NT2/D1 (cell line): ENCODE measurements around the gene SLC44A3.

Experiments used
- YY1 ChIP-seq: IDR thresholded peaks from 2 replicates; pipeline ENCODE4 v1.6.1; 2011; ENCODE audit not compliant: insufficient read length, insufficient read depth
- ZNF274 ChIP-seq: IDR thresholded peaks from 2 replicates; pipeline ENCODE4 v1.6.1; 2011; ENCODE audit warnings: mild to moderate bottlenecking, low read depth, low read length

DNA sequence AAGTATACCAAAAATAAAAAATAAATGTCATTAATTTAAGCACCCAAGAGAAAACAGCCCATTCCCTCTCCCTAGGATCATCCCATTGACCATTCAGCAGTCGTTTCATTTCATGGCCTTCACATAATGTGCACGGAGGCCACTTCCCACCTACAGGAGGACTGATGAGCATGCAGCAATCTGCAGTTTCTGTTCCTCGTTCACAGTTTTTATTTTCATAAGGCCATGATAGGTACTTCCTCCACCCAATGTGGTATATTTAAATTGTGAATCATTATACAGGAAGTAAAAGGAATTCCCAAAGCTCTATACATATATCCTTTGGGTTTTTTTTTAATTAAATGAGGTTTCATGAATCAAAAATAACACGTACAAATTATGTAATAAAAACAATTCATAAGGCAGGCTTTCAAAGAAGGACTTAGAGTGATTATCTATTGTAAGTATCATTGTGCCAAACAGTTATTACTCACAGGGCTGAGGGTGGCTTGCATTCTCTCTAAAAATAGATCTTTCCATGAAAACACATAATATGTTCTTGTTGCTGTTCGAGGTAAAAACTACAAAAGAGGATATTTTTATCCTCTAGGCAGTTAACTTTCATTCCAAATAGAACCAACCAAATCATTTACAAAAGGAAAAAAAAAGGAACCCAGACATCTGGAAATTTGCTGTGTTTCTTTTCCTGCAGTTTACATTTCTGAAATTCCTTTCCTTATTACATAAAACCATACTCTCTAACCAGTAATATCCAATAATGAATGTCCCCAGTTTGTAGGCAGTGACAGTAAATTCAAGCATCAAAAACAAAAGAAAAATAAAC is 27.5 kb upstream of the SLC44A3 start:
- TF ChIP-seq YY1 (no peak), ZNF274 (no peak)
